Activated T-cell treated with anti-CD3 and anti-CD28 coated beads for 24 hours (primary cell): ENCODE measurements around the gene ZNF407.
"Not testable (repeated sequence)": the region's sequence is repeated elsewhere in the genome, so short reads cannot be mapped to it uniquely, and the experiment has no call there.

ENCODE experiments used
- DNase-seq: peaks from one replicate; pipeline ENCODE4 v3.0.0-alpha.2; 2020; ENCODE audit warnings: low read depth

Gene ZNF407, protein sequence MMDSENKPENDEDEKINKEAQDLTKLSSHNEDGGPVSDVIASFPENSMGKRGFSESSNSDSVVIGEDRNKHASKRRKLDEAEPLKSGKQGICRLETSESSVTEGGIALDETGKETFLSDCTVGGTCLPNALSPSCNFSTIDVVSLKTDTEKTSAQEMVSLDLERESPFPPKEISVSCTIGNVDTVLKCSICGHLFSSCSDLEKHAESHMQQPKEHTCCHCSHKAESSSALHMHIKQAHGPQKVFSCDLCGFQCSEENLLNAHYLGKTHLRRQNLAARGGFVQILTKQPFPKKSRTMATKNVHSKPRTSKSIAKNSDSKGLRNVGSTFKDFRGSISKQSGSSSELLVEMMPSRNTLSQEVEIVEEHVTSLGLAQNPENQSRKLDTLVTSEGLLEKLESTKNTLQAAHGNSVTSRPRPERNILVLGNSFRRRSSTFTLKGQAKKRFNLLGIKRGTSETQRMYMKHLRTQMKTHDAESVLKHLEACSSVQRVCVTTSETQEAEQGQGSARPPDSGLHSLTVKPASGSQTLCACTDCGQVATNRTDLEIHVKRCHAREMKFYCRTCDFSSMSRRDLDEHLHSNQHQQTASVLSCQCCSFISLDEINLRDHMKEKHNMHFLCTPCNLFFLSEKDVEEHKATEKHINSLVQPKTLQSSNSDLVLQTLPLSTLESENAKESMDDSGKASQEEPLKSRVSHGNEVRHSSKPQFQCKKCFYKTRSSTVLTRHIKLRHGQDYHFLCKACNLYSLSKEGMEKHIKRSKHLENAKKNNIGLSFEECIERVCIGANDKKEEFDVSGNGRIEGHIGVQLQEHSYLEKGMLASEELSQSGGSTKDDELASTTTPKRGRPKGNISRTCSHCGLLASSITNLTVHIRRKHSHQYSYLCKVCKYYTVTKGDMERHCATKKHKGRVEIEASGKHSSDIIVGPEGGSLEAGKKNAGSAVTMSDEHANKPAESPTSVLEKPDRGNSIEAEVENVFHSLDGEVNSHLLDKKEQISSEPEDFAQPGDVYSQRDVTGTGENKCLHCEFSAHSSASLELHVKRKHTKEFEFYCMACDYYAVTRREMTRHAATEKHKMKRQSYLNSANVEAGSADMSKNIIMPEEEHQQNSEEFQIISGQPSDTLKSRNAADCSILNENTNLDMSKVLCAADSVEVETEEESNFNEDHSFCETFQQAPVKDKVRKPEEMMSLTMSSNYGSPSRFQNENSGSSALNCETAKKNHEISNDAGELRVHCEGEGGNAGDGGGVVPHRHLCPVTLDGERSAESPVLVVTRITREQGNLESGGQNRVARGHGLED (N-terminal part only)

GRCh38 chr18:74597662-74598349, at the start of gene ZNF407:
TSS of gene ZNF407 (plus strand) at chr18:74597870. CDS start at chr18:74631020, 33,150 bp downstream.
- DNase-seq = peak; percentile 87

DNA sequence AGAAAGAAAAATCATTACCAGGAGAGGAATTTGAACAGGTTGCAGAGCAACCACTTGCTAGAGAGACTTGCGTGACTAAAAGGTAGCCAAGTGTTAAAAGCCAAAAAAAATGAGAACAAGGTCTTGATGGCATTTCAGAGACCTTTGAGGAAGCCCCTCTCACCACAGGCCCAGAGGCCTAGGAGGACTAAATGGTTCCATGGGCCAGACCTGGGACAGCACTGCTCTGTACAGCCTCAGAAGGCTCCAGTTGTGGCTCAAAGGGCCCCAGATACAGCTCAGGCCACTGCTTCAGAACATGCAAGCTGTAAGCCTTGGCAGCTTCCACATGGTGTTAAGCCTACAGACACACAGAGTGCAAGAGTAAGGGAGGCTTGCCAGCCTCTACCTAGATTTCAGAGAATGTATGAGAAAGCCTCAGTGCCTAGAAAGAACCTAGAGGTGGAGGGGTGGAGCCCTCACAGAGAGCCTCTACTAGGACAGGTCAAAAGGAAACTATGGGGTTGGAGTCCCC, 48.0 kb upstream of the ZNF407 start:
- DNase-seq = no peak

GRCh38 chr18:74550886-74551285, 46.8 kb upstream of the ZNF407 start:
- no peak for DNase-seq

DNA sequence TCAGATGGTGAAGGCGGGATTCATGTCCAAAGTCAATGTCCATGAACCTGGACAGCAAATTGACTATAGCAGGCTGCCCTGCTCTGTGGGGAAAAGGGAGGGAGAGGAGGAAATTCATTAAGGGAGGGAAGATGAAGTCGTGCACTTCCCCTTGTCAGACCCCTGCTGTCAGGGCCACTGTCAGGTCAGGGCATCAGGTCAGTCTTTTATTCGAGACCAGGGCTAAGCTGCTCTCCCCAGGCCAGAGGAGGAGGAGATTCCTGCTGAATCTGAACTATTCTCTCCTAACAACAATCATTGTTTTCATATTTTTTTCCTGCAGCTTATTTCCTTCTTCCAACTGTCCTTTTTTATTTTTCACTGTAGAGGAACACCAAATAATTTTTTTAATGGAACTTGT, 46.2 kb upstream of the ZNF407 start:
- DNase-seq = no peak

GRCh38 chr18:74551936-74552555, 45.6 kb upstream of the ZNF407 start:
- DNase-seq = peak; percentile 71

GRCh38 chr18:74556126-74556525, 41.5 kb upstream of the ZNF407 start:
- no peak for DNase-seq

DNA sequence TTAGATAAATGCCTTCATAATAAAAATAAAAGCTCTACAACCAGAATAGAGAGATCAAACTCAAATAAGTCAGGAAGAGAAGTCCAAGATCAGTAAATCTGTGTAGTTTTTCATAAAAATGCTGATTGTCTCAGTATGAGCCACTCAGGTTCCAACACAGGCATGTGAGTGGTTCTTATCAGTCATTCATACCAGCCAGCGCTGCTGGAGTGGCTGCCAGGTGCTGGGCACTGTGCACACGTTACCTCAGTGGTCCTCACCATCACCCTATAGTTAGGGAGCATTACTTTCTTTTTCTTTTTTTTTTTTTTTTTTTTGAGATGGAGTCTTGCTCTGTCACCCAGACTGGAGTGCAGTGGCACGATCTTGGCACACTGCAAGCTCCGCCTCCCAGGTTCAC, 39.6 kb upstream of the ZNF407 start:
- DNase-seq = no peak

- DNase-seq = no peak
Observed at GRCh38 chr18:74562131-74562730, 35.4 kb upstream of the ZNF407 start.

DNA sequence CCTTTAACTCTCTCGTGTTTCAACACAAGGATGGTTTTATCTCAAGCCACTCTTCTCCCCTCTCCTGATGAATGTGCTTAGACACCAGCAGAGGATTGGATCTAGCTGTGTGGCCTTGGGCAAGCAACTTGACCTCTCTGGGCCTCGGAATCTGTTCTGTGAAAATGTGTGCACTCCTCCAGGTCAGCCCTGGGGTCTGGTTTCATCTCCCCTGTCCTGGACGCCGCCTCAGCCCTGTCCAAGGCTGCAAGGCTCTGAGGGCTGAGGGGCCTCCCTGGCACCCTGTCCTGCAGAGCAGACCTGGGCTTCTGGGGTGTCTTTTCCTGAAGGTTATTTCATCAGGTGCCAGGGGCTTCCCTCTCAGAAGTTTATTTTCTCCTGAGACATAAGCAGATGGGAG, 34.9 kb upstream of the ZNF407 start:
- DNase-seq = no peak

- no peak for DNase-seq
Observed at GRCh38 chr18:74563999-74564398, 33.7 kb upstream of the ZNF407 start.

DNA sequence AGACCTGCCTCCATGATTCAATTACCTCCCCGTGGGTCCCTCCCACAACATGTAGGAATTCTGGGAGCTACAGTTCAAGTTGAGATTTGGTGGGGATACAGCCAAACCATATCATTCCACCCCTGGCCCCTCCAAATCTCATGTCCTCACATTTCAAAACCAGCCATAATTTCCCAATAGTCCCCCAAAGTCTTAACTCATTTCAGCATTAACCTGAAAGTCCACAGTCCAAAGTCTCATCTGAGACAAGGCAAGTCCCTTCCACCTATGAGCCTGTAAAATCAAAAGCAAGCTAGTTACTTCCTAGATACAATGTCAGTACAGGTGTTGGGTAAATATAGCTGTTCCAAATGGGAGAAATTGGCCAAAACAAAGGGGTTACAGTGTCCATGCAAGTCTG, 32.5 kb upstream of the ZNF407 start:
- not testable (repeated sequence) for DNase-seq

DNA sequence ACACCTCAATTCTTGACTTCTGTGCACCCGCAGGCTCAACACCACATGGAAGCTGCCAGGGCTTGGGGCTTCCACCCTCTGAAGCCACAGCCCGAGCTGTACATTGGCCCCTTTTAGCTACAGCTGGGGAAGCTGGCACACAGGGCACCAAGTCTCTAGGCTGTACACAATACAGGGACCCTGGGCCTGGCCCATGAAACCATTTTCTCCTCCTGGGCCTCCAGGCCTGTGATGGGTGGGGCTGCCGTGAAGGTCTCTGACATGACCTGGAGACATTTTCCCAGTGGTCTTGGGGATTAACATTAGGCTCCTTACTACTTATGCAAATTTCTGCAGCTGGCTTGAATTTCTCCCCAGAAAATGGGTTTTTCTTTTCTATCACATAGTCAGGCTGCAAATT, 31.7 kb upstream of the ZNF407 start:
- not testable (repeated sequence) for DNase-seq

GRCh38 chr18:74567822-74568221, 29.8 kb upstream of the ZNF407 start:
- no peak for DNase-seq

- DNase-seq = no peak
Observed at GRCh38 chr18:74569401-74569800, 28.3 kb upstream of the ZNF407 start.

- DNase-seq = no peak
Observed at GRCh38 chr18:74570266-74570665, 27.4 kb upstream of the ZNF407 start.

- no peak for DNase-seq
Observed at GRCh38 chr18:74571895-74572680, 25.6 kb upstream of the ZNF407 start.

GRCh38 chr18:74573053-74573452, 24.6 kb upstream of the ZNF407 start:
- no peak for DNase-seq

DNA sequence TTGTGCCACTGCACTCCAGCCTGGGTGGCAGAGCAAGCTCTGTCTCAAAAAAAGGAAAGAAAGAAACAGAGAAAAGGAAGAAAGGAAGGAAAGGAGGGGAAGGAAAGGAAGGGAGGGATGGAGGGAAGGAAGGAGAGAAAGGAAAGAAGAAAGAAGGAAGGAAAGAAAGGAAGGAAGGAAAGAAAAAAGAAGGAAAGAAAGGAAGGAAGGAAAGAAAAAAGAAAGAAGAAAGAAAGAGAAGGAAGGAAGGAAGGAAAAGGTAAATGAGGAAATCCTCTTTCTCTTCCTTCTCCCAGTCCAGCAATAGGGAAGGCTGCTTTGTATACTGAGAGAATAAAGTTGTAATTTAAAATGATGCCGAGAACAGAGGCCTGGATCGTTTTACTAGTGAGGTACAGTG, 22.8 kb upstream of the ZNF407 start:
- no peak for DNase-seq

GRCh38 chr18:74577019-74577418, 20.7 kb upstream of the ZNF407 start:
- no peak for DNase-seq
